Gastroesophageal sphincter (tissue), 4 donors: ENCODE results near the gene SHISAL2B. TPM values are rescaled to one million over a fixed set of nuclear protein-coding genes. Genes with fewer than 3 reads are reported as not detected.

ENCODE experiments used
- ATAC-seq: fragments of 150-250 bp; one replicate; pipeline ENCODE4 v1.9.1; 2016; ENCODE audit warnings: mild to moderate bottlenecking, moderate library complexity
- H3K27ac ChIP-seq, 4 donors: fragments of 200-600 bp; sonication (generic) in 3 of 4; 1 replicate in 3 of 4; 2 replicates in 1 of 4; pipeline ENCODE4 v1.5.1; 2016 to 2019
- H3K27me3 ChIP-seq: fragments of 200-600 bp; sonication (generic); one replicate; pipeline ENCODE4 v1.5.1; 2019
- H3K36me3 ChIP-seq, 2 donors: fragments of 200-600 bp; sonication (generic); one replicate each; pipeline ENCODE4 v1.5.1; 2019; ENCODE audit warnings: control low read depth in 1 of 2
- H3K4me1 ChIP-seq, 3 donors: fragments of 200-600 bp; sonication (generic); 1 replicate in 2 of 3; 2 replicates in 1 of 3; pipeline ENCODE4 v1.5.1; 2016 to 2019; ENCODE audit warnings: control low read depth in 2 of 3
- H3K4me3 ChIP-seq, 2 donors: fragments of 200-600 bp; sonication (generic); one replicate each; pipeline ENCODE4 v1.5.1; 2019; ENCODE audit warnings: mild to moderate bottlenecking in 1 of 2, moderate library complexity in 1 of 2
- H3K9me3 ChIP-seq, 3 donors: fragments of 200-600 bp; sonication (generic); one replicate each; pipeline ENCODE4 v1.5.1; 2017 to 2019; ENCODE audit warnings: control low read depth in 2 of 3
- EP300 ChIP-seq: sonication (generic); formaldehyde crosslinking; IDR thresholded peaks from one replicate; pipeline ENCODE4 v1.6.1; 2017; ENCODE audit warnings: antibody characterized with exemption, mild to moderate bottlenecking
- POLR2A ChIP-seq, 2 donors: fragments of 450-650 bp; IDR thresholded peaks; one replicate each; pipeline ENCODE4 v1.6.1; 2017; ENCODE audit warnings: antibody characterized with exemption in 2 of 2, mild to moderate bottlenecking in 2 of 2, moderate library complexity in 1 of 2
- POLR2AphosphoS5 ChIP-seq: sonication (generic); formaldehyde crosslinking; IDR thresholded peaks from one replicate; pipeline ENCODE4 v1.6.1; 2017; ENCODE audit warnings: antibody characterized with exemption
- WGBS, 2 donors: methylation state at CpG; one replicate each; pipeline ENCODE4 v1.1.5; 2018; ENCODE audit warnings: low coverage in 1 of 2; 5-methylcytosine and 5-hydroxymethylcytosine counted together
- total RNA-seq, 4 donors: library from RNA; depleted of rRNA; stranded (reverse); fragments of >200 nt; gene quantifications; one replicate each; pipeline ENCODE4 v1.1.0, GENCODE V29; 2016
- TF ChIP-seq, protein P1 (sequence below), 4 experiments: fragments of 200-600 bp in 2 of 4; fragments of 450-650 bp in 2 of 4; sonication (generic) in 1 of 4; IDR thresholded peaks; one replicate each; pipeline ENCODE4 v1.5.1; 2017 to 2019; ENCODE audit warnings: antibody characterized with exemption in 4 of 4, mild to moderate bottlenecking in 2 of 4, moderate library complexity in 2 of 4

Gene SHISAL2B
- total RNA-seq, 4 donors from 2014 or later, result not detected

DNA sequence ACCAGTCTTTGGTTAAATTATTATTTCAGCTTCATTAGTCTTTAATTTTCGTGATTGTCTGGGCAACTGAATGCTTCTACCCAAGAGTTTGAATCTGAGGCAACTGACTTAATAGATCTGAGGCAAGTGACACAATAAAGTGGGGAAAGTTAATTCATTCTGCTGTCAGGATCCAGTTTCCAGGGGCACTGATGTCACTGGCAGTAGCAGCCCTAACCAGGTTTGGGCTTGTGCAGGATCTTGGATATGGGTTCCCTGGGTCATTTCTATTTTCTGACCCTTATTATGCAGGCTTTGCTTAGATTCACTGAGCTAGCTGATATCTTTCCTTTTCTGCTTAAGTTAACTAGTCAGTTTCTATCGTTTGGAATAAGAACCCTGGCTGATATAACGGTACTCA lies 68.6 kb downstream of the SHISAL2B start:
- H3K27ac ChIP-seq, result no peak overlapping the region
- H3K4me3 ChIP-seq, result no peak overlapping the region
- H3K36me3 ChIP-seq, result peaks cover 0 to 27% of the 10 kb centered on the region in 2 donors
- H3K9me3 ChIP-seq, result no peaks in the 10 kb centered on the region
- peaks cover 0 to 4% (median 0%) of the 10 kb centered on the region in 3 donors for H3K4me1 ChIP-seq
- no peaks in the 10 kb centered on the region for H3K27me3 ChIP-seq
- 72 to 84% methylated on average over 3 of the region's 3 CpGs for WGBS, 2 donors
- TF ChIP-seq POLR2AphosphoS5 (no peak), POLR2A (IDR thresholded peaks at IDR 0.05) (no peak), EP300 (no peak)
- TF ChIP-seq, protein P1, sequence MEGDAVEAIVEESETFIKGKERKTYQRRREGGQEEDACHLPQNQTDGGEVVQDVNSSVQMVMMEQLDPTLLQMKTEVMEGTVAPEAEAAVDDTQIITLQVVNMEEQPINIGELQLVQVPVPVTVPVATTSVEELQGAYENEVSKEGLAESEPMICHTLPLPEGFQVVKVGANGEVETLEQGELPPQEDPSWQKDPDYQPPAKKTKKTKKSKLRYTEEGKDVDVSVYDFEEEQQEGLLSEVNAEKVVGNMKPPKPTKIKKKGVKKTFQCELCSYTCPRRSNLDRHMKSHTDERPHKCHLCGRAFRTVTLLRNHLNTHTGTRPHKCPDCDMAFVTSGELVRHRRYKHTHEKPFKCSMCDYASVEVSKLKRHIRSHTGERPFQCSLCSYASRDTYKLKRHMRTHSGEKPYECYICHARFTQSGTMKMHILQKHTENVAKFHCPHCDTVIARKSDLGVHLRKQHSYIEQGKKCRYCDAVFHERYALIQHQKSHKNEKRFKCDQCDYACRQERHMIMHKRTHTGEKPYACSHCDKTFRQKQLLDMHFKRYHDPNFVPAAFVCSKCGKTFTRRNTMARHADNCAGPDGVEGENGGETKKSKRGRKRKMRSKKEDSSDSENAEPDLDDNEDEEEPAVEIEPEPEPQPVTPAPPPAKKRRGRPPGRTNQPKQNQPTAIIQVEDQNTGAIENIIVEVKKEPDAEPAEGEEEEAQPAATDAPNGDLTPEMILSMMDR (IDR thresholded peaks at IDR 0.05), result no peak
- no peak for ATAC-seq

DNA sequence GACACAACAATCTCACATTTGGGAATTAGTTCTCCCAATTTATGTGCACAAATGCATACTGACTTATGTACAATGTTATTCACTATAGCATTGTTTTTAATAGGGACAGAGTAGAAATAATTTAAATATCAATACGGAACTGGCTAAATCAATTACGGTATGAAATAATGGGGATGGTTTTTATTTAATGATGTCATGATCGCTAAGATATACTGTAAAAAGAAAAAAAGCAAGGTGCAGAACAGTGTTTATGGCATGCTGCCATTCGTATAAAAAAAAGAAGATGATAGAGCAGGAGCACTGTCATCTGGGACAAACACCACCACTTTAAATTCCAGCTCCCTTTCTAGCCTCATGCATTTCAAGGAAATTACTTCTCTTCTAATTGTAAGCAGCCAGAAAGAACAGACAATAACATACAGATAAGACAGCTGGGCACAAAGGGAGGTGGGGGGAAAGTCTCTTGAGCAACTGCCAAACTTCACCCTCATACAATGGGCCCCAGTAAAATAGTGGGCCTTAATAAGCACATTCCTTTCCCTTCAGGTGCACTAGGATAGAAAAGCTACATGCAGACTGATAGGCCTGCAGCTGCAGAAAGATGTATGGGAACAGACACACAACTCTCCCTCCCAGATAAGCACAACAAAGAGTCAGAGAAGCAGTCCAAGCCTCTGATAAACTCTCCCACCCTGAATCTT lies 69.8 kb downstream of the SHISAL2B start:
- Histone ChIP-seq H3K4me3 (no peak overlapping the region), H3K27me3 (no peaks in the 10 kb centered on the region), H3K9me3 (no peaks in the 10 kb centered on the region), H3K27ac (no peak overlapping the region), H3K4me1 (peaks cover 0 to 10% (median 0%) of the 10 kb centered on the region in 3 donors), H3K36me3 (peaks cover 3 to 27% of the 10 kb centered on the region in 2 donors)
- TF ChIP-seq POLR2AphosphoS5 (no peak), EP300 (no peak), POLR2A (IDR thresholded peaks at IDR 0.05) (no peak)
- TF ChIP-seq, protein P1 (IDR thresholded peaks at IDR 0.05), result no peak
- 52 to 78% methylated on average over 4 of the region's 4 CpGs for WGBS, 2 donors
- ATAC-seq, result no peak

DNA sequence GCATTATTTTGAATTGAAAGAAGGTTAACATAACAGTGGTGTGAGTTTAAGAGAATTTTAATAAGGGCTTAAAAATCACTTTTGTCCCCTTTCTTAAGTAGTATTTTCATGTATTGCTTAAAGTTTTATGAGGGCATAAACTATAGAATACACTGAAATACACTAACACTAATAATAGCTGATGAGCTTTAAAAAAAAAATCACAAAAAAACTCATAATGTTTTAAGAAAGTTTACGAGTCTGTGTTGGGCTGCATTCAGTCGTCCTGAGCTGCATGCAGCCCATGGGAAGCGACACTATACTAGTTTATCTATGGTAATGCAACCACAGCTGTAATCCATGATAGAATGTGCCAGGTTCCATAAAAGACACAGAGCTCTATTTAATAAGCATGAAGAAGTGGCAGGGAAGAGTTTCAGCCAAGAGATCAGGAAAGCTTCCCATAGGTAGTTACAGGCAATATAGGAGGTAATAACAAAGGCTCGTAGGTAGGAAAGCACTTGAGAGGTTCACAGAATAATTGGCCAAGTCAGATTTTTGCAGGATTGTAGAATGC lies 73.7 kb downstream of the SHISAL2B start:
- Histone ChIP-seq H3K27ac (no peak overlapping the region), H3K4me3 (no peak overlapping the region), H3K4me1 (peaks cover 8 to 36% (median 17%) of the 10 kb centered on the region in 3 donors), H3K36me3 (peaks cover 3 to 27% of the 10 kb centered on the region in 2 donors), H3K27me3 (no peaks in the 10 kb centered on the region), H3K9me3 (no peaks in the 10 kb centered on the region)
- TF ChIP-seq EP300, result no peak
- TF ChIP-seq, protein P1 (IDR thresholded peaks at IDR 0.05), result no peak
- TF ChIP-seq POLR2AphosphoS5, result no peak
- no peak for TF ChIP-seq POLR2A (IDR thresholded peaks at IDR 0.05)
- ATAC-seq, result no peak
- WGBS, 2 donors, result 73 to 74% methylated on average over 3 to 4 of the region's 4 CpGs

DNA sequence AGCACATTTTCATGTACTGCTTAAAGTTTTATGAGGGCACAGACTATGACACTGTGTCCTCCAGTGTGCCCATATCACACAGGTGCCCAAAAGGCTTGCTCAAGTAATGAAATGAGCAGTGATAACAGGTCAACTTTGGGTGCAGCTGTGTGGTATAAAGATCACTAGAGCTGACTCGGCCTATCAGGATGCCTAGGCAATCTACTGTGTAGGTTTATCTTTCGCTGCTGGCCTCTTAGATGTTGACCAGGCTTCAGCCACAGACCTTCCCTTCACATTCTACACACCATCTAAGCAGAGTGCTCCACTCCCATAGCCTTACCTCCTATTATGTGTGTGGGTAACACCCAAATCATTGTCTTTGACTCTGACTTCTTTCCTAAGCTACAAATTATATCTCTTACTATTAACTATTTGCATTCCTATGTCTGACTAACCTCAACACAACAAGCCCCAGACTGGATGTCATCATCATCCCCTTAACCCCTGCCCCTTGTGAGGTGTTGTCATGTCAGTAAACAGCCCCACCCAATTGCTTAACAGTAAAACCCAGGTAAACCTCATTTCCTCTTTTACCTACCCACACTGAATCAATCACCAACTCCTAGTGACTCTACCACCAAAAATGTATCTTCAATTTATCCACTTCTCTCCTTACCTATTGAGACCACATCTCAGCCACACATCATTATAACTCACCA lies 75.7 kb downstream of the SHISAL2B start:
- Histone ChIP-seq H3K9me3 (no peaks in the 10 kb centered on the region), H3K27me3 (no peaks in the 10 kb centered on the region), H3K4me1 (peaks cover 21 to 52% (median 21%) of the 10 kb centered on the region in 3 donors), H3K27ac (no peak overlapping the region), H3K4me3 (no peak overlapping the region), H3K36me3 (peaks cover 3 to 26% of the 10 kb centered on the region in 2 donors)
- WGBS, 2 donors, result 93 to 100% methylated on average over 2 of the region's 2 CpGs
- no peak for TF ChIP-seq EP300
- no peak for TF ChIP-seq POLR2AphosphoS5
- TF ChIP-seq, protein P1 (IDR thresholded peaks at IDR 0.05), result no peak
- TF ChIP-seq POLR2A (IDR thresholded peaks at IDR 0.05), result no peak
- no peak for ATAC-seq
